ENCODE measurements around the gene ANKMY2. TPM values are rescaled to one million over a fixed set of nuclear protein-coding genes. Genes with fewer than 3 reads are reported as not detected.

Gene ANKMY2
- polyA plus RNA-seq, 1 donor from 2014 or later, result 94.7 TPM

- H3F3A ChIP-seq (ENCODE audit: insufficient read depth, low read length, poor library complexity, severe bottlenecking), result no peaks in the 10 kb centered on the region
- H3K4me2 ChIP-seq (ENCODE audit: low read length), result no peak overlapping the region
- H3K4me3 ChIP-seq (ENCODE audit: low read length), result no peak overlapping the region
- H3K36me3 ChIP-seq (ENCODE audit: insufficient read depth, low read length), result no peaks in the 10 kb centered on the region
- H3K79me2 ChIP-seq (replicated peaks; ENCODE audit: insufficient read depth, low read length), result no peaks in the 10 kb centered on the region
- no peaks in the 10 kb centered on the region for H4K20me1 ChIP-seq (ENCODE audit: insufficient read depth)
- H3K9me2 ChIP-seq (ENCODE audit: insufficient read depth, low read length), result no peaks in the 10 kb centered on the region
- H2AFZ ChIP-seq (ENCODE audit: low read depth, low read length), result no peak overlapping the region
- H3K9me3 ChIP-seq (ENCODE audit: low read length), result no peaks in the 10 kb centered on the region
- no peak overlapping the region for H3K27ac ChIP-seq (ENCODE audit: low read length)
- H3K9ac ChIP-seq (ENCODE audit: low read length), result no peak overlapping the region
- no peaks in the 10 kb centered on the region for H3K27me3 ChIP-seq (ENCODE audit: insufficient read depth, low read depth, low read length)
- TF ChIP-seq RAD21 (conservative IDR thresholded peaks at IDR 0.05) (no peak), MXI1 (conservative IDR thresholded peaks at IDR 0.05; ENCODE audit: poor library complexity, severe bottlenecking) (no peak), CTCF (IDR thresholded peaks at IDR 0.05; ENCODE audit: poor library complexity, severe bottlenecking) (no peak), REST (IDR thresholded peaks at IDR 0.05; ENCODE audit: borderline replicate concordance) (no peak), POLR2AphosphoS5 (IDR thresholded peaks at IDR 0.05) (no peak), TAF1 (IDR thresholded peaks at IDR 0.05; ENCODE audit: low read depth) (no peak), SMC3 (conservative IDR thresholded peaks at IDR 0.05; ENCODE audit: poor library complexity) (no peak), EP300 (conservative IDR thresholded peaks at IDR 0.05; ENCODE audit: poor library complexity, severe bottlenecking) (no peak), EZH2 (IDR thresholded peaks at IDR 0.05; ENCODE audit: borderline replicate concordance, insufficient read depth, low read length, poor library complexity, severe bottlenecking) (no peak)
Measured at GRCh38 chr7:16592395-16592794, 53.2 kb downstream of the ANKMY2 start.

GRCh38 chr7:16590424-16590823 lies 55.1 kb downstream of the ANKMY2 start:
- Histone ChIP-seq H3K9ac (ENCODE audit: low read length) (no peak overlapping the region), H3F3A (ENCODE audit: insufficient read depth, low read length, poor library complexity, severe bottlenecking) (no peaks in the 10 kb centered on the region), H4K20me1 (ENCODE audit: insufficient read depth) (no peaks in the 10 kb centered on the region), H3K4me2 (ENCODE audit: low read length) (no peak overlapping the region), H3K27me3 (ENCODE audit: insufficient read depth, low read depth, low read length) (no peaks in the 10 kb centered on the region), H3K79me2 (replicated peaks; ENCODE audit: insufficient read depth, low read length) (no peaks in the 10 kb centered on the region), H3K9me2 (ENCODE audit: insufficient read depth, low read length) (no peaks in the 10 kb centered on the region), H3K9me3 (ENCODE audit: low read length) (no peaks in the 10 kb centered on the region), H3K36me3 (ENCODE audit: insufficient read depth, low read length) (no peaks in the 10 kb centered on the region), H2AFZ (ENCODE audit: low read depth, low read length) (no peak overlapping the region), H3K27ac (ENCODE audit: low read length) (no peak overlapping the region), H3K4me3 (ENCODE audit: low read length) (no peak overlapping the region)
- TF ChIP-seq SMC3 (conservative IDR thresholded peaks at IDR 0.05; ENCODE audit: poor library complexity) (no peak), REST (IDR thresholded peaks at IDR 0.05; ENCODE audit: borderline replicate concordance) (no peak), CTCF (IDR thresholded peaks at IDR 0.05; ENCODE audit: poor library complexity, severe bottlenecking) (no peak), EP300 (conservative IDR thresholded peaks at IDR 0.05; ENCODE audit: poor library complexity, severe bottlenecking) (no peak), POLR2AphosphoS5 (IDR thresholded peaks at IDR 0.05) (no peak), MXI1 (conservative IDR thresholded peaks at IDR 0.05; ENCODE audit: poor library complexity, severe bottlenecking) (no peak), EZH2 (IDR thresholded peaks at IDR 0.05; ENCODE audit: borderline replicate concordance, insufficient read depth, low read length, poor library complexity, severe bottlenecking) (no peak), RAD21 (conservative IDR thresholded peaks at IDR 0.05) (no peak), TAF1 (IDR thresholded peaks at IDR 0.05; ENCODE audit: low read depth) (no peak)
